ENCODE measurements around the gene FEM1A.

DNA sequence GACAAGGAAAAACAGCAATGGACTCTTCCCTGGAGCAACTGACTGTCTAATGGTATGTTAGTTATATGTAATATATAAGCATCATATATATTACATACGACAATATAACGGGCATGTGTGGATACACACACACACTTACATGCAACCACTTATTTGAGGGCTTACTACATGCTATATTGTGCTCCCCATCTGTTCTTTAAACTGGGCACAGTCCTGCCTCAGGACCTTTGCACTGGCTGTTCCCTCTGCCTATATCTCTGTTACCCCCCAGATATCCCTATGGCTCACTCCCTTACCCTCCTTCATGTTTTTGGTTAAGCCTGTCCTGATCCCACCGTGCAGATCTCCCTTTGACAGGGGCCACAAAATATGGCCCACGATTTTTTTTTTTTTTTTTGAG lies 29.7 kb downstream of the FEM1A start:
- TF ChIP-seq, protein P1, sequence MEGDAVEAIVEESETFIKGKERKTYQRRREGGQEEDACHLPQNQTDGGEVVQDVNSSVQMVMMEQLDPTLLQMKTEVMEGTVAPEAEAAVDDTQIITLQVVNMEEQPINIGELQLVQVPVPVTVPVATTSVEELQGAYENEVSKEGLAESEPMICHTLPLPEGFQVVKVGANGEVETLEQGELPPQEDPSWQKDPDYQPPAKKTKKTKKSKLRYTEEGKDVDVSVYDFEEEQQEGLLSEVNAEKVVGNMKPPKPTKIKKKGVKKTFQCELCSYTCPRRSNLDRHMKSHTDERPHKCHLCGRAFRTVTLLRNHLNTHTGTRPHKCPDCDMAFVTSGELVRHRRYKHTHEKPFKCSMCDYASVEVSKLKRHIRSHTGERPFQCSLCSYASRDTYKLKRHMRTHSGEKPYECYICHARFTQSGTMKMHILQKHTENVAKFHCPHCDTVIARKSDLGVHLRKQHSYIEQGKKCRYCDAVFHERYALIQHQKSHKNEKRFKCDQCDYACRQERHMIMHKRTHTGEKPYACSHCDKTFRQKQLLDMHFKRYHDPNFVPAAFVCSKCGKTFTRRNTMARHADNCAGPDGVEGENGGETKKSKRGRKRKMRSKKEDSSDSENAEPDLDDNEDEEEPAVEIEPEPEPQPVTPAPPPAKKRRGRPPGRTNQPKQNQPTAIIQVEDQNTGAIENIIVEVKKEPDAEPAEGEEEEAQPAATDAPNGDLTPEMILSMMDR (IDR thresholded peaks at IDR 0.05 in 8 of 11, conservative IDR thresholded peaks at IDR 0.05 in 3 of 11) = no peak
- no peak for TF ChIP-seq POLR2AphosphoS5 (IDR thresholded peaks at IDR 0.05)

Data from spleen (tissue), 7 donors.